ENCODE data around the gene SUSD3.

GRCh38 chr9:93050231-93050630 is 8.3 kb upstream of the SUSD3 start:
- TF ChIP-seq USF1 (CRISPR knock-in tag; IDR thresholded peaks at IDR 0.05) (no peak), CTCF (IDR thresholded peaks at IDR 0.05) (no peak), MAX (CRISPR knock-in tag; IDR thresholded peaks at IDR 0.05) (no peak), ZNF138 (CRISPR knock-in tag; conservative IDR thresholded peaks at IDR 0.05) (no peak), ZNF281 (CRISPR knock-in tag; IDR thresholded peaks at IDR 0.05) (no peak), TP53 (CRISPR knock-in tag; IDR thresholded peaks at IDR 0.05) (no peak), ZNF532 (CRISPR knock-in tag; IDR thresholded peaks at IDR 0.05; ENCODE audit: borderline replicate concordance) (no peak), ATF3 (CRISPR knock-in tag; conservative IDR thresholded peaks at IDR 0.05) (no peak)
